Left ventricle myocardium inferior (tissue), 1 donor: ENCODE measurements around the gene LITAF. TPM values are rescaled to one million over a fixed set of nuclear protein-coding genes. Genes with fewer than 3 reads are reported as not detected.

Source experiments
- DNase-seq: peaks from one replicate; pipeline ENCODE4 v3.0.0-alpha.2; 2020
- H3K27ac ChIP-seq: fragments of 200-600 bp; replicated peaks from 2 replicates; pipeline ENCODE4 v1.8.0; 2021
- H3K27me3 ChIP-seq: fragments of 200-600 bp; 2 replicates; pipeline ENCODE4 v1.8.0; 2021; ENCODE audit warnings: low read depth
- H3K36me3 ChIP-seq: fragments of 200-600 bp; 2 replicates; pipeline ENCODE4 v1.8.0; 2021
- H3K4me1 ChIP-seq: fragments of 200-600 bp; 2 replicates; pipeline ENCODE4 v1.8.0; 2021
- H3K4me3 ChIP-seq: fragments of 200-600 bp; 2 replicates; pipeline ENCODE4 v1.8.0; 2021; ENCODE audit warnings: mild to moderate bottlenecking, moderate library complexity
- H3K9me3 ChIP-seq: fragments of 200-600 bp; replicated peaks from 2 replicates; pipeline ENCODE4 v1.8.0; 2021
- CTCF ChIP-seq: fragments of 200-600 bp; IDR thresholded peaks from 2 replicates; pipeline ENCODE4 v1.8.0; 2021; ENCODE audit warnings: antibody characterized with exemption, mild to moderate bottlenecking, borderline replicate concordance
- intact Hi-C: fragments of 100-400 bp; cut with micrococcal nuclease; formaldehyde crosslinking; loops from one replicate; pipeline ENCODE4 v1.11.0; 2022
- total RNA-seq: library from RNA; stranded (reverse); fragmentation: NEBNext Ultra II Directional; extraction: Animal tissue kit (Norgen Biotek cat#: 25700); gene quantifications from one replicate; pipeline ENCODE4 v1.2.1, GENCODE V29; 2021
- donor health status: DM: no; HTN: yes; CAD: no; lungs with severe emphysema.

The LITAF gene
- total RNA-seq, 1 donor from 2014 or later: 55.6 TPM

DNA sequence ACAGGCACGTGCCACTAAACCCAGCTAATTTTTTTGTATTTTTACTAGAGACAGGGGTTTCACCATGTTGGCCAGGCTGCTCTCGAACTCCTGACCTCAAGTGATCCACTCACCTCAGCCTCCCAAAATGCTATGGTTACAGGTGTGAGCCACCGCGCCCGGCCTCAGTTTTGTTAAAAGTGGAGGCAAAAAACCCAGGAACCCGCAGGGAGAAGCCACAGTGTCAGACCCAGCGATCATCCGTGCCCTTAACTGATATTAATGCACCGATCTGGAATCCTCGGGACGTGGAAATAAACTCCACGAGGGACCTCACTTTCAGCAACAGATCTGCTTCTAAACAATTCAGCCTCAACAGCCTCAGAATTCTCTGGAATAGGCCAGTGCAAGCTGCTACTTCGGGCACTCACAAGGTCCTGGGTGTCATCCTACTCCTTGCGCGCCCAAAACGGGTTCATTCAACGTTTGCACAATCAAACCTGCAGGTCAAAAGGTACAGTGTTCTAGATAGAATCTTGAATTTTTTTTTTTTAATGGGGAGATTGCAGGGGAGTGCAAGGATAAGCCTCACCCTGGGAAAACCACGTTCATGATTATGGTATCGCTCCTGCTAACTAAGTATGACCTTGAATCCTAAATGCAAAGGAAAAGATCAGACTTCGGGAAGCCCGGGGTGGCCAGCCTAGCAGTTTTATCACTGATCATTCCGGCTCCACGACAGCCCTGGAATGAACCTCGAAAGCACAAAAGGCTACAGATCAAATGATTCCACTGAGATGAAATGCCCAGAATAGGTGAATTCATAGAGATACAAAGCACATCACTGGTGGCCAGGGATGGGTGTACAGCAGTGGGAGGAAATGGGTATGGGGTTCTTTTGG lies 22.4 kb downstream of the LITAF start:
- no peak for DNase-seq
- H3K27me3 ChIP-seq: no peaks in the 10 kb centered on the region
- intact Hi-C loops: no loop called here
- no peaks in the 10 kb centered on the region for H3K9me3 ChIP-seq
- peaks cover 40% of the 10 kb centered on the region for H3K4me1 ChIP-seq
- no peak overlapping the region for H3K4me3 ChIP-seq
- TF ChIP-seq CTCF: no peak
- no peaks in the 10 kb centered on the region for H3K36me3 ChIP-seq
- peak overlapping the region; percentile 45 for H3K27ac ChIP-seq

- DNase-seq: no peak
- Histone ChIP-seq H3K36me3 (no peaks in the 10 kb centered on the region), H3K9me3 (no peaks in the 10 kb centered on the region), H3K4me3 (no peak overlapping the region), H3K4me1 (peaks cover 43% of the 10 kb centered on the region), H3K27ac (peak overlapping the region; percentile 12), H3K27me3 (no peaks in the 10 kb centered on the region)
- no peak for TF ChIP-seq CTCF
- intact Hi-C loops: no loop called here
Observed at GRCh38 chr16:11563493-11564040, 23.2 kb downstream of the LITAF start.

GRCh38 chr16:11562941-11563340 lies 23.8 kb downstream of the LITAF start:
- TF ChIP-seq CTCF: no peak
- peak overlapping the region; percentile 11 for H3K27ac ChIP-seq

GRCh38 chr16:11562411-11562810 lies 24.3 kb downstream of the LITAF start:
- intact Hi-C loops: no loop called here
- Histone ChIP-seq H3K4me3 (no peak overlapping the region), H3K27me3 (no peaks in the 10 kb centered on the region), H3K4me1 (peaks cover 54% of the 10 kb centered on the region), H3K27ac (peak overlapping the region; percentile 65), H3K9me3 (no peaks in the 10 kb centered on the region), H3K36me3 (no peaks in the 10 kb centered on the region)
- no peak for DNase-seq
- no peak for TF ChIP-seq CTCF

More at GRCh38 chr16:11562941-11563340, 23.8 kb downstream of the LITAF start:
- DNase-seq: no peak
- intact Hi-C loops: no loop called here
- Histone ChIP-seq H3K4me1 (peaks cover 49% of the 10 kb centered on the region), H3K27me3 (no peaks in the 10 kb centered on the region), H3K9me3 (no peaks in the 10 kb centered on the region), H3K4me3 (no peak overlapping the region), H3K36me3 (no peaks in the 10 kb centered on the region)

- peak overlapping the region; percentile 65 for H3K27ac ChIP-seq
- no peaks in the 10 kb centered on the region for H3K27me3 ChIP-seq
- intact Hi-C loops: no loop called here
- H3K9me3 ChIP-seq: no peaks in the 10 kb centered on the region
- TF ChIP-seq CTCF: no peak
- no peak overlapping the region for H3K4me3 ChIP-seq
- no peaks in the 10 kb centered on the region for H3K36me3 ChIP-seq
- H3K4me1 ChIP-seq: peaks cover 58% of the 10 kb centered on the region
- no peak for DNase-seq
Observed at GRCh38 chr16:11561856-11562255, 24.9 kb downstream of the LITAF start.
